ENCODE results near the gene TMOD2. TPM values are rescaled to one million over a fixed set of nuclear protein-coding genes. Genes with fewer than 3 reads are reported as not detected.

The TMOD2 gene
- total RNA-seq, 1 experiment from 2014 or later: 3.0 TPM

- DNase-seq: peak; percentile 38
- H3K9me3 Mint-ChIP-seq: no peaks in the 10 kb centered on the region
- no peaks in the 10 kb centered on the region for H3K79me1 ChIP-seq (ENCODE audit: insufficient read depth, low read depth, low read length, poor library complexity, severe bottlenecking)
- H2BK15ac ChIP-seq (ENCODE audit: low read depth, low read length): no peak overlapping the region
- H3K27ac Mint-ChIP-seq: peak overlapping the region; percentile 42 to 56 (median 55); a peak in 6 of 7 replicates
- H2BK12ac ChIP-seq (ENCODE audit: insufficient read length, low read depth, low read length): no peak overlapping the region
- no peak overlapping the region for H3K4me2 ChIP-seq (ENCODE audit: insufficient read depth, insufficient read length, low read length)
- no peak overlapping the region for H3K56ac ChIP-seq (ENCODE audit: insufficient read length, low read depth, low read length)
- H4K5ac ChIP-seq (ENCODE audit: insufficient read length, low read depth, low read length): no peak overlapping the region
- no peaks in the 10 kb centered on the region for H4K20me1 ChIP-seq (ENCODE audit: control insufficient read depth, insufficient read depth, insufficient read length)
- H3T11ph ChIP-seq (ENCODE audit: low read length): no peak overlapping the region
- H2BK5ac ChIP-seq (ENCODE audit: insufficient read length, low read length): no peak overlapping the region
- peaks cover 4% of the 10 kb centered on the region; the same call in 1 of the 2 replicates for H3K4me1 ChIP-seq (ENCODE audit: insufficient read depth, low read length)
- H3K4ac ChIP-seq (ENCODE audit: low read depth, low read length): no peak overlapping the region
- H3K36me3 Mint-ChIP-seq (ENCODE audit: insufficient read depth in 1 of 3, low read depth in 3 of 3): peaks cover 14 to 21% (median 18%) of the 10 kb centered on the region in 3 experiments
- WGBS (ENCODE audit: extremely low coverage, insufficient read length, low lambda C conversion rate): 100% methylated on average over 1 of the region's 4 CpGs
- no peaks in the 10 kb centered on the region for H3K9me3 ChIP-seq (ENCODE audit: control insufficient read depth, low read depth, low read length)
- no peak overlapping the region for H4K8ac ChIP-seq (replicated peaks; ENCODE audit: insufficient read length, low read depth, low read length)
- H3K4me3 Mint-ChIP-seq: no peak overlapping the region; a peak in 1 of 5 replicates
- H4K91ac ChIP-seq (ENCODE audit: insufficient read length, low read depth, low read length): no peak overlapping the region
- H3K27ac ChIP-seq (ENCODE audit: insufficient read length, low read depth, low read length): no peak overlapping the region
- H2AFZ ChIP-seq (ENCODE audit: low read length): no peak overlapping the region
- no peak overlapping the region for H3K18ac ChIP-seq (ENCODE audit: insufficient read length, low read depth, low read length)
- H3K27me3 Mint-ChIP-seq (ENCODE audit: low read depth): no peaks in the 10 kb centered on the region
- TF ChIP-seq CTCF (conservative IDR thresholded peaks at IDR 0.05): no peak
- no peak overlapping the region for H3K23ac ChIP-seq (ENCODE audit: insufficient read length, low read depth, low read length)
- H2BK120ac ChIP-seq (ENCODE audit: low read depth, low read length, poor library complexity, severe bottlenecking): no peak overlapping the region
- no peak overlapping the region for H2AK5ac ChIP-seq (ENCODE audit: insufficient read length, low read length)
- no peak overlapping the region for H3K14ac ChIP-seq (ENCODE audit: insufficient read depth, low read length)
- H3K9ac ChIP-seq (ENCODE audit: extremely low read depth, insufficient read length, low read length): no peak overlapping the region
- H3K79me2 ChIP-seq (ENCODE audit: insufficient read depth, low read length): no peaks in the 10 kb centered on the region
- no peaks in the 10 kb centered on the region for H3K23me2 ChIP-seq (ENCODE audit: insufficient read length, low read depth, low read length, poor library complexity, severe bottlenecking)
- peaks cover 18 to 28% of the 10 kb centered on the region in 2 experiments for H3K4me1 Mint-ChIP-seq
- no peaks in the 10 kb centered on the region for H3K27me3 ChIP-seq (ENCODE audit: insufficient read depth, low read length)
- H2BK20ac ChIP-seq (ENCODE audit: low read depth, low read length, poor library complexity, severe bottlenecking): no peak overlapping the region
These were observed 113.1 kb downstream of the TMOD2 start for GRCh38 chr15:51864408-51865056.
